Activated CD4-positive, alpha-beta memory T cell treated with anti-CD3 and anti-CD28 coated beads for 36 hours (primary cell): ENCODE data around the gene UQCRFS1. TPM values are rescaled to one million over a fixed set of nuclear protein-coding genes. Genes with fewer than 3 reads are reported as not detected.
A peak's percentile ranks its signal among the peaks of the same experiment; 100 is the strongest.
"Not testable (repeated sequence)": the region's sequence is repeated elsewhere in the genome, so short reads cannot be mapped to it uniquely, and the experiment has no call there.

Source experiments
- CTCF ChIA-PET: fragments of 350-600 bp; sonication (Branson Sonifier 250); formaldehyde crosslinking; loops from one replicate; lab custom pipeline; 2021; ENCODE audit warnings: antibody characterized with exemption, inconsistent platforms; lab: Charles Lee
- POLR2A ChIA-PET: fragments of 350-600 bp; sonication (Branson Sonifier 250); formaldehyde crosslinking; loops from one replicate; lab custom pipeline; 2021; ENCODE audit warnings: antibody characterized with exemption; lab: Charles Lee
- DNase-seq: peaks from one replicate; pipeline ENCODE4 v3.0.0-alpha.2; 2020
- H3K27ac Mint-ChIP-seq: one replicate; pipeline ENCODE4 v1.8.0; 2021; ENCODE audit warnings: mixed read lengths
- H3K27me3 Mint-ChIP-seq: one replicate; pipeline ENCODE4 v1.8.0; 2021; ENCODE audit warnings: mixed read lengths
- H3K36me3 Mint-ChIP-seq: one replicate; pipeline ENCODE4 v1.8.0; 2021; ENCODE audit warnings: mixed read lengths
- H3K4me1 Mint-ChIP-seq: one replicate; pipeline ENCODE4 v1.8.0; 2021; ENCODE audit warnings: low read depth, mixed read lengths
- H3K4me3 Mint-ChIP-seq: one replicate; pipeline ENCODE4 v1.8.0; 2021; ENCODE audit warnings: mild to moderate bottlenecking, mixed read lengths
- H3K9me3 Mint-ChIP-seq: one replicate; pipeline ENCODE4 v1.8.0; 2021; ENCODE audit warnings: mixed read lengths
- intact Hi-C: fragments of 100-400 bp; cut with micrococcal nuclease; formaldehyde crosslinking; loops from one replicate; pipeline ENCODE4 v1.15.1; 2023
- total RNA-seq, 2 experiments: library from RNA; stranded (reverse); gene quantifications; one replicate each; pipeline ENCODE4 v1.2.3, GENCODE V29; 2021

UQCRFS1 gene
- 10 to 100 TPM; 42.0 to 43.9 TPM for total RNA-seq

DNA sequence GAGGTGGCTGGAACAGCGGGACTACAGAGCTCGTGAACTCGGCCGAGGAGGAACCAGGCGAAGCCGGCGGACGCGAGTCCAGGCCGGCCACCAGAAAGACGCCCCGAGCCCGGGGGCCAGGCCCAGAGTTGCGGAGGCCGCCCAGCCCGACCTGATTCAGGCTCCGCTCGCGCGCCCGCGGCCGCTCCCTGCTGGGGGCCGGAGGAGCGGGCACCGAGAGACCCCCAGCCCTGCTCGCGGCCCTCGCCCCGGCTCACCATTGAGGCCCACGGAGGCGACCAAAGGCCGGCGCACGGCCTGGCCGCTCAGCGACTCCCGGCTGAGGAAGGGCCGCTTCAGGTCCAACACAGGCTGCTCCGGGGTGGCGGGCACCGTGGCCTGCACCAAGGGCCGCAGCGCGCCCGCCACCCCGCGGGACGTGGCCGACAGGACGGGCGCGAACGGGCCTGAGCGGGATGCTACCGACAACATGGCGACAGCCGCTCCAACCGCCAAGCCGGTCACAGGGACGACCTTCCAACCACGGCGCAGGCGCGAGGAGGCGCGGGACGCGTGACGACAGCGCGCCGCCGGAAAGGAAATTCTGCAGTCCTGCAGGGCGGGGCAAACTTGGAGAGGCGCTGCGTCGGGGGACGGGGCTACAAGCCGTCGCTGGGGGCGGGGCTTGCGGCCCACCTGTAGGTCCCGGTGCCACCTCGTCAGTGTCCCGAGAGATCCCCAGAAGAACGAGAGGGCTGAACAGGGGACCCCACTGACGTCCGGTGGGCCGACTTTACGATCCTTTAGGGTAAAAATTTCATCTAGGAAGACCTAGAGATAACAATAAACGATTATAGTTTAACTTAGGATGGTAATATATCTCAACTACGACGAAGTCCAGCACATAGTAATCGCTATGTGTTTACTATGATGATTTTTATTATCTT is at the start of gene UQCRFS1:
Gene UQCRFS1, minus strand, starts transcription at position 504 of the 926 bp plus-strand sequence. Its CDS starts 33 bp downstream, at position 471.
- peaks cover 3% of the 10 kb centered on the region for H3K9me3 Mint-ChIP-seq
- peak within 1 kb of the TSS; percentile 95 for H3K4me3 Mint-ChIP-seq
- peaks cover 28% of the 10 kb centered on the region for H3K36me3 Mint-ChIP-seq
- ChIA-PET POLR2A (interaction anchor here (0.8 kb wide), 1 partner anchor 28 kb away, joined by 3 read pairs; no protein-coding TSS in a partner anchor), CTCF (no interaction called here)
- peaks cover 2% of the 10 kb centered on the region for H3K27me3 Mint-ChIP-seq
- H3K4me1 Mint-ChIP-seq, result peaks cover 42% of the 10 kb centered on the region
- peak within 1 kb of the TSS; percentile 94 for H3K27ac Mint-ChIP-seq
- intact Hi-C loops, result loop anchor here (1.0 to 5.0 kb wide), 5 partner anchors 314 to 1420 kb away; partner anchors contain the start of genes POP4 and VSTM2B
- DNase-seq, result peak; percentile 98

GRCh38 chr19:29262085-29262484 is 49.1 kb upstream of the UQCRFS1 start:
- no peak for DNase-seq
- CTCF ChIA-PET, result interaction anchor here (1.3 to 3.4 kb wide), 5 partner anchors 11 to 265 kb away, joined by 3 to 23 read pairs (median 6); no protein-coding TSS in a partner anchor
- no peaks in the 10 kb centered on the region for H3K36me3 Mint-ChIP-seq
- H3K27me3 Mint-ChIP-seq, result peaks cover 4% of the 10 kb centered on the region
- H3K4me1 Mint-ChIP-seq, result no peaks in the 10 kb centered on the region
- intact Hi-C loops, result loop anchor here (5.0 kb wide), 1 partner anchor 525 kb away; no protein-coding TSS in a partner anchor
- H3K4me3 Mint-ChIP-seq, result no peak overlapping the region
- H3K27ac Mint-ChIP-seq, result no peak overlapping the region
- POLR2A ChIA-PET, result no interaction called here
- no peaks in the 10 kb centered on the region for H3K9me3 Mint-ChIP-seq

DNA sequence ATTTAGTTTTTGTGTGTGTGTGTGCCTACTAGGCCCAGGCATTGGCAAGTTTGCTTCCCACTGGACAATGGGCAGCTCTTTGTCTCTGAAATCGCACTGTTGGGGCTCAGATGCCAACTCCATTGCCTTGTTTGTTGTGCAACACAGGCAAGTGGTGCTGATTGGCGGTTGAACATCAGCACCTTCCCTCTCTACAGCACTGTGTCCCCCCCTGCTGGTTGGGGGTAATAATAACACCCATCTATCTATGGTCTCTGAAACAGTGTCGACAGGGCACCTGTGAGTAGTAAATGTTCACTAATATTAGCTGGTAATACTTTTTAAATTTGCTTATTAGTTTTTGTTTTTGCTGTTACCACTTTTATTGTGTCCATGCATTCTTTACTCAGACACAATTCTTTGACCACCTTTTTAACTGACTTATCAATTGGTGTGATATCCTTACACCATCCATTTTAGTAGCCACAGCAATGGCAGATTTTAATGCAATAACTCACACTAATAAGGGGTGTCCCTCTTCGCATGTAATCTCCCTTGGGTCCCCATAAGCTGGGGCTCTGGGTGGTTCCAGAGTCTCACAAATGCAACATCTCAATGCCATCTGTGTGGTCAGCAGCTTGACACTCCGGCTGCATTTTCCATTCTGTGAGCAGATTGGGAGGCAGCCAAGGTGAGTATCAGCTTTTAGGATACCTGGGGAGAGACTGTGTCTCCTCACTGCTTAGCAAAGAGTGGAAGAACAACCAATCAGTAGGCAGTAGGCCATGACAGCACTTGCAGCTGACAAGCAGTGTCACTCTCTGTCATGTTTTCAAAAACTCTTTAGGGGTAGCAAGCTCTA is 47.7 kb upstream of the UQCRFS1 start:
- no peak overlapping the region for H3K27ac Mint-ChIP-seq
- peak; percentile 58 for DNase-seq
- intact Hi-C loops, result loop anchor here (5.0 kb wide), 1 partner anchor 523 kb away; no protein-coding TSS in a partner anchor
- peaks cover 6% of the 10 kb centered on the region for H3K27me3 Mint-ChIP-seq
- H3K9me3 Mint-ChIP-seq, result no peaks in the 10 kb centered on the region
- no peaks in the 10 kb centered on the region for H3K36me3 Mint-ChIP-seq
- H3K4me1 Mint-ChIP-seq, result no peaks in the 10 kb centered on the region
- POLR2A ChIA-PET, result no interaction called here
- CTCF ChIA-PET, result interaction anchor here (0.6 to 2.1 kb wide), 10 partner anchors 8 to 524 kb away, joined by 3 to 6 read pairs (median 4); no protein-coding TSS in a partner anchor
- H3K4me3 Mint-ChIP-seq, result no peak overlapping the region

- CTCF ChIA-PET, result interaction anchor here (0.7 to 2.1 kb wide), 5 partner anchors 11 to 523 kb away, joined by 3 to 6 read pairs (median 3); no protein-coding TSS in a partner anchor
- intact Hi-C loops, result loop anchor here (5.0 kb wide), 1 partner anchor 523 kb away; no protein-coding TSS in a partner anchor
Observed at GRCh38 chr19:29259867-29260281, 46.9 kb upstream of the UQCRFS1 start.

DNA sequence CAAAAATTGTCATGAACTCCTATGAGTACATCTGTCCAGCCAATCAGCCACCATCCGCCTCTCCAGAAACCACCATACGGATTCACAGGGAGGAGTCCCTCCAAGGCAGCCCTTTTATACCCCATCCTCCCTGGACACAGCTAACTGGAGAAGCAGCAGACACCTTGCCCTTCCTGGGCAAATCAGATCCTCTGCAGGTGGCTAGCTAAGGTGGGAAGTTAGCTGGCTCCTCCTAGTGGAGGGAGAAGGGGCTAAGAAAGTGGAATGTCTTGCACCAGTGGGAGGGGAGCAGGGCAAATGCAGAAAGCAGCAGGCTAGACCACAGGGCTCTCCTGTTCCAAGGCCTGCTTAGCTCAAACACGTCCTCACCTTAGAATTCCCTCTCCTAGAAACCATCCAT is 46.2 kb upstream of the UQCRFS1 start:
- DNase-seq, result no peak
- Mint-ChIP-seq H3K27ac (no peak overlapping the region), H3K36me3 (no peaks in the 10 kb centered on the region), H3K27me3 (peaks cover 7% of the 10 kb centered on the region), H3K9me3 (no peaks in the 10 kb centered on the region), H3K4me1 (no peaks in the 10 kb centered on the region), H3K4me3 (no peak overlapping the region)
- POLR2A ChIA-PET, result no interaction called here
- CTCF ChIA-PET, result interaction anchor here (1.2 kb wide), 1 partner anchor 73 kb away, joined by 3 read pairs; no protein-coding TSS in a partner anchor
- intact Hi-C loops, result no loop called here

More at GRCh38 chr19:29259867-29260281, 46.9 kb upstream of the UQCRFS1 start:
- POLR2A ChIA-PET, result no interaction called here
- DNase-seq, result no peak
- no peaks in the 10 kb centered on the region for H3K4me1 Mint-ChIP-seq
- H3K36me3 Mint-ChIP-seq, result no peaks in the 10 kb centered on the region
- H3K27me3 Mint-ChIP-seq, result peaks cover 6% of the 10 kb centered on the region
- H3K9me3 Mint-ChIP-seq, result no peaks in the 10 kb centered on the region
- no peak overlapping the region for H3K4me3 Mint-ChIP-seq
- H3K27ac Mint-ChIP-seq, result no peak overlapping the region

- no peak for DNase-seq
- intact Hi-C loops, result no loop called here
- ChIA-PET POLR2A (no interaction called here), CTCF (no interaction called here)
- no peaks in the 10 kb centered on the region for H3K36me3 Mint-ChIP-seq
- no peaks in the 10 kb centered on the region for H3K9me3 Mint-ChIP-seq
- H3K4me1 Mint-ChIP-seq, result no peaks in the 10 kb centered on the region
- peaks cover 10% of the 10 kb centered on the region for H3K27me3 Mint-ChIP-seq
- no peak overlapping the region for H3K4me3 Mint-ChIP-seq
- H3K27ac Mint-ChIP-seq, result no peak overlapping the region
Observed at GRCh38 chr19:29256516-29256915, 43.6 kb upstream of the UQCRFS1 start.

GRCh38 chr19:29255912-29256311 is 43.0 kb upstream of the UQCRFS1 start:
- intact Hi-C loops, result no loop called here
- ChIA-PET POLR2A (no interaction called here), CTCF (no interaction called here)
- peaks cover 10% of the 10 kb centered on the region for H3K27me3 Mint-ChIP-seq
- H3K4me3 Mint-ChIP-seq, result no peak overlapping the region
- no peak overlapping the region for H3K27ac Mint-ChIP-seq
- no peaks in the 10 kb centered on the region for H3K36me3 Mint-ChIP-seq
- no peaks in the 10 kb centered on the region for H3K4me1 Mint-ChIP-seq
- no peak for DNase-seq
- H3K9me3 Mint-ChIP-seq, result no peaks in the 10 kb centered on the region

DNA sequence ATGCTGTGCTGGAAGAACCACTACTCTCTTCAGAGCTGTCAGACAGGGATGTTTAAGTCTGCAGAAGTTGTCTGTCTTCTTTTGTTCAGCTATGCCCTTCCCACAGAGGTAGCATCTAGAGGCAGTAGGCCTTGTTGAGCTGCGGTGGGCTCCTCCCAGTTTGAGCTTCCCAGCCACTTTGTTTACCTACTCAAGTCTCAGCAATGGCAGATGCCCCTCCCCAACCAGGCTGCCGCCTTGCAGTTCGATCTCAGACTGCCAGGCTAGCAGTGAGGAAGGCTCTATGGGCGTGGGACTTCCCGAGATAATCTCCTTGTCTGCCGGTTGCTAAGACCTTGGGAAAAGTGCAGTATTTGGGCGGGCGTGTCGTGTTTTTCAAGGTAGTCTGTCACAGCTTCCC is 42.1 kb upstream of the UQCRFS1 start:
- no peaks in the 10 kb centered on the region for H3K4me1 Mint-ChIP-seq
- no peak overlapping the region for H3K4me3 Mint-ChIP-seq
- H3K9me3 Mint-ChIP-seq, result no peaks in the 10 kb centered on the region
- ChIA-PET CTCF (interaction anchor here (1.6 kb wide), 1 partner anchor 9 kb away, joined by 8 read pairs; no protein-coding TSS in a partner anchor), POLR2A (no interaction called here)
- no peak overlapping the region for H3K27ac Mint-ChIP-seq
- intact Hi-C loops, result no loop called here
- no peaks in the 10 kb centered on the region for H3K36me3 Mint-ChIP-seq
- H3K27me3 Mint-ChIP-seq, result peaks cover 12% of the 10 kb centered on the region
- no peak for DNase-seq

GRCh38 chr19:29249798-29250197 is 36.8 kb upstream of the UQCRFS1 start:
- CTCF ChIA-PET, result interaction anchor here (1.4 kb wide), 1 partner anchor 13 kb away, joined by 3 read pairs; no protein-coding TSS in a partner anchor
- H3K4me1 Mint-ChIP-seq, H3K4me3 Mint-ChIP-seq, DNase-seq, H3K36me3 Mint-ChIP-seq, H3K27ac Mint-ChIP-seq, intact Hi-C loops, POLR2A ChIA-PET, H3K9me3 Mint-ChIP-seq: not testable (repeated sequence)
- H3K27me3 Mint-ChIP-seq, result peaks cover 18% of the 10 kb centered on the region

GRCh38 chr19:29248332-29248844 is 35.4 kb upstream of the UQCRFS1 start:
- no peak overlapping the region for H3K4me3 Mint-ChIP-seq
- no peaks in the 10 kb centered on the region for H3K9me3 Mint-ChIP-seq
- ChIA-PET POLR2A (no interaction called here), CTCF (interaction anchor here (1.4 kb wide), 1 partner anchor 15 kb away, joined by 3 read pairs; no protein-coding TSS in a partner anchor)
- H3K4me1 Mint-ChIP-seq, result no peaks in the 10 kb centered on the region
- H3K36me3 Mint-ChIP-seq, result no peaks in the 10 kb centered on the region
- no peak overlapping the region for H3K27ac Mint-ChIP-seq
- no peak for DNase-seq
- intact Hi-C loops, result no loop called here
- H3K27me3 Mint-ChIP-seq, result peaks cover 12% of the 10 kb centered on the region

- H3K27me3 Mint-ChIP-seq, result peaks cover 16% of the 10 kb centered on the region
- POLR2A ChIA-PET, result no interaction called here
- no peak overlapping the region for H3K4me3 Mint-ChIP-seq
- no peaks in the 10 kb centered on the region for H3K9me3 Mint-ChIP-seq
- H3K4me1 Mint-ChIP-seq, result no peaks in the 10 kb centered on the region
- intact Hi-C loops, result no loop called here
- no peaks in the 10 kb centered on the region for H3K36me3 Mint-ChIP-seq
- no peak for DNase-seq
- CTCF ChIA-PET, result no interaction called here
- no peak overlapping the region for H3K27ac Mint-ChIP-seq
Observed at GRCh38 chr19:29247872-29248271, 34.9 kb upstream of the UQCRFS1 start.
